HuH-7 (cell line): ENCODE measurements around the gene PNKP.

Experiments
- DNase-seq: peaks from one replicate; pipeline ENCODE4 v3.0.0; 2011; ENCODE audit warnings: low spot score

Gene PNKP

GRCh38 chr19:49860336-49861102, 6.9 kb downstream of the PNKP start:
- no peak for DNase-seq

GRCh38 chr19:49859682-49860335, 7.6 kb downstream of the PNKP start:
- DNase-seq = no peak

GRCh38 chr19:49858088-49858985, 9.0 kb downstream of the PNKP start:
- no peak for DNase-seq

- no peak for DNase-seq
Measured at GRCh38 chr19:49857838-49858087, 9.6 kb downstream of the PNKP start.

- no peak for DNase-seq
Measured at GRCh38 chr19:49857061-49857837, 10.1 kb downstream of the PNKP start.

- no peak for DNase-seq
Measured at GRCh38 chr19:49856574-49857021, 10.8 kb downstream of the PNKP start.

GRCh38 chr19:49855676-49856573, 11.5 kb downstream of the PNKP start:
- DNase-seq = no peak

GRCh38 chr19:49855277-49855675, 12.1 kb downstream of the PNKP start:
- no peak for DNase-seq

- DNase-seq = no peak
Measured at GRCh38 chr19:49854378-49855263, 12.8 kb downstream of the PNKP start.

GRCh38 chr19:49853852-49854377, 13.5 kb downstream of the PNKP start:
- DNase-seq = no peak

GRCh38 chr19:49852631-49853126, 14.7 kb downstream of the PNKP start:
- no peak for DNase-seq

- no peak for DNase-seq
Measured at GRCh38 chr19:49851456-49852259, 15.7 kb downstream of the PNKP start.

GRCh38 chr19:49850487-49851342, 16.7 kb downstream of the PNKP start, which contains the start of gene PTOV1:
PTOV1 (plus strand) TSS chr19:49851159.
- DNase-seq = peak; percentile 97

- DNase-seq = no peak
Measured at GRCh38 chr19:49850221-49850486, 17.2 kb downstream of the PNKP start.

- DNase-seq = no peak
Measured at GRCh38 chr19:49849433-49850220, 17.7 kb downstream of the PNKP start.

GRCh38 chr19:49848938-49849337, 18.4 kb downstream of the PNKP start:
- DNase-seq = no peak
